A673 (cell line): Measurements from ENCODE around the gene PPM1E.

Experiments
- EZH2 ChIP-seq: fragments of 200-600 bp; sonication (generic); IDR thresholded peaks from 2 replicates; pipeline ENCODE4 v1.6.1; 2017; ENCODE audit warnings: borderline replicate concordance, low read depth, mild to moderate bottlenecking, mixed read lengths, antibody characterized with exemption, low read length; ENCODE audit not compliant: poor library complexity, severe bottlenecking
- TF ChIP-seq, protein P1 (sequence below): fragments of 300-800, 200-600 bp; sonication (generic); conservative IDR thresholded peaks from 2 replicates; pipeline ENCODE4 v1.5.1; 2017; ENCODE audit warnings: low read depth, mild to moderate bottlenecking, antibody characterized with exemption, low read length, moderate library complexity, mixed read lengths

DNA sequence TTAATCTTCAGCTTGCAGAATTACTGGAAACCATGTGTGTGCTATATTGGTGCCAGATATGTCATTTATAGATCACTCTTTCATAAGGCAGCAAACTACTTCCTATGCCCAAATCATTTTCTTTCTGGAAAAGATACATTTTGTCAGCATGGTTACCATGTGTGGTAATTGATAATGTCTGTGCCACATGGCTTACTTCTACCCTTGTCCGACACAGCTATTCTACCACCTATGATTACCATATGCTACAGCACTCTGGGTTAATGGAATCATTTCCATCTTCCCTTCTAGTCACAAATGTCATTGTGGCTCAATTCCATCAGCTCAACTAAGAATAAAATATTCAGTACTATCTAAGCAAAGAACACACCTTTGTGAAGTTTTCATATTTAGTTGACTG is 8.0 kb upstream of the PPM1E start:
- TF ChIP-seq, protein P1, sequence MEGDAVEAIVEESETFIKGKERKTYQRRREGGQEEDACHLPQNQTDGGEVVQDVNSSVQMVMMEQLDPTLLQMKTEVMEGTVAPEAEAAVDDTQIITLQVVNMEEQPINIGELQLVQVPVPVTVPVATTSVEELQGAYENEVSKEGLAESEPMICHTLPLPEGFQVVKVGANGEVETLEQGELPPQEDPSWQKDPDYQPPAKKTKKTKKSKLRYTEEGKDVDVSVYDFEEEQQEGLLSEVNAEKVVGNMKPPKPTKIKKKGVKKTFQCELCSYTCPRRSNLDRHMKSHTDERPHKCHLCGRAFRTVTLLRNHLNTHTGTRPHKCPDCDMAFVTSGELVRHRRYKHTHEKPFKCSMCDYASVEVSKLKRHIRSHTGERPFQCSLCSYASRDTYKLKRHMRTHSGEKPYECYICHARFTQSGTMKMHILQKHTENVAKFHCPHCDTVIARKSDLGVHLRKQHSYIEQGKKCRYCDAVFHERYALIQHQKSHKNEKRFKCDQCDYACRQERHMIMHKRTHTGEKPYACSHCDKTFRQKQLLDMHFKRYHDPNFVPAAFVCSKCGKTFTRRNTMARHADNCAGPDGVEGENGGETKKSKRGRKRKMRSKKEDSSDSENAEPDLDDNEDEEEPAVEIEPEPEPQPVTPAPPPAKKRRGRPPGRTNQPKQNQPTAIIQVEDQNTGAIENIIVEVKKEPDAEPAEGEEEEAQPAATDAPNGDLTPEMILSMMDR, result no peak
- no peak for TF ChIP-seq EZH2
